HepG2 (cell line): Measurements from ENCODE around the gene HSD3B7. TPM values are rescaled to one million over a fixed set of nuclear protein-coding genes. Genes with fewer than 3 reads are reported as not detected.
A peak's percentile ranks its signal among the peaks of the same experiment; 100 is the strongest.

Experiments used
- AKAP8 ChIP-seq: sonication (generic); formaldehyde crosslinking; IDR thresholded peaks from 2 replicates; pipeline ENCODE4 v1.5.1; 2020; ENCODE audit warnings: mild to moderate bottlenecking, missing genetic modification reagents
- ATF7-NPFF ChIP-seq: sonication (generic); formaldehyde crosslinking; IDR thresholded peaks from 2 replicates; pipeline ENCODE4 v1.8.1; 2023; ENCODE audit warnings: mild to moderate bottlenecking, low read depth, missing genetic modification reagents, moderate library complexity
- ATM ChIP-seq: fragments of 450-650 bp; IDR thresholded peaks from 2 replicates; pipeline ENCODE4 v1.7.1; 2017; ENCODE audit warnings: mild to moderate bottlenecking, borderline replicate concordance
- HNF4G ChIP-seq, 2 experiments: sonication (generic) in 1 of 2; formaldehyde crosslinking in 1 of 2; IDR thresholded peaks; 2 replicates each; pipeline versions ENCODE4 v1.4.0 to v1.6.1; 2011 to 2020; ENCODE audit warnings: borderline replicate concordance in 2 of 2, low read depth in 2 of 2, mild to moderate bottlenecking in 2 of 2, low read length in 1 of 2, missing genetic modification reagents in 1 of 2, moderate library complexity in 1 of 2
- HNRNPLL ChIP-seq: fragments of 200-400 bp; formaldehyde crosslinking; IDR thresholded peaks from 2 replicates; pipeline ENCODE4 v1.6.1; 2017; ENCODE audit warnings: mild to moderate bottlenecking, low read depth, low read length; ENCODE audit not compliant: poor library complexity, severe bottlenecking
- IRF2 ChIP-seq: IDR thresholded peaks from 2 replicates; pipeline ENCODE4 v1.6.1; 2018; ENCODE audit warnings: missing genetic modification reagents, missing compliant biosample characterization
- IRF9 ChIP-seq: sonication (generic); formaldehyde crosslinking; IDR thresholded peaks from 2 replicates; pipeline ENCODE4 v1.8.0; 2022; ENCODE audit warnings: missing genetic modification reagents, mild to moderate bottlenecking, borderline replicate concordance
- MZF1 ChIP-seq: sonication (generic); formaldehyde crosslinking; IDR thresholded peaks from 2 replicates; pipeline ENCODE4 v1.8.1; 2023; ENCODE audit warnings: mild to moderate bottlenecking, missing genetic modification reagents, borderline replicate concordance
- NR2F1 ChIP-seq, 2 experiments: fragments of 450-650 bp in 1 of 2; formaldehyde crosslinking in 1 of 2; IDR thresholded peaks; 2 replicates each; pipeline versions ENCODE4 v1.5.0 to v1.6.1; 2016 to 2020; ENCODE audit warnings: mild to moderate bottlenecking in 1 of 2, missing compliant biosample characterization in 1 of 2, missing genetic modification reagents in 1 of 2, moderate library complexity in 1 of 2
- TBP ChIP-seq: sonication (generic); formaldehyde crosslinking; IDR thresholded peaks from 2 replicates; pipeline ENCODE4 v1.5.0; 2020; ENCODE audit warnings: missing genetic modification reagents
- ZFP62 ChIP-seq: sonication (generic); formaldehyde crosslinking; IDR thresholded peaks from 2 replicates; pipeline ENCODE4 v1.4.0; 2020; ENCODE audit warnings: missing genetic modification reagents
- ZHX2 ChIP-seq, 2 experiments: sonication (generic) in 1 of 2; formaldehyde crosslinking in 1 of 2; IDR thresholded peaks; 2 replicates each; pipeline versions ENCODE4 v1.6.1 to v1.9.0; 2014 to 2022; ENCODE audit warnings: antibody characterized with exemption in 1 of 2, borderline replicate concordance in 1 of 2, inconsistent platforms in 1 of 2, low read depth in 1 of 2, missing genetic modification reagents in 1 of 2
- ZMYM4 ChIP-seq: sonication (generic); formaldehyde crosslinking; IDR thresholded peaks from 2 replicates; pipeline ENCODE4 v1.8.1; 2023; ENCODE audit warnings: mild to moderate bottlenecking, missing genetic modification reagents
- ZNF10 ChIP-seq: sonication (generic); formaldehyde crosslinking; IDR thresholded peaks from 2 replicates; pipeline ENCODE4 v1.4.0; 2020; ENCODE audit warnings: mild to moderate bottlenecking, low read depth, missing genetic modification reagents, borderline replicate concordance
- ZNF362 ChIP-seq: sonication (generic); formaldehyde crosslinking; IDR thresholded peaks from 2 replicates; pipeline ENCODE4 v1.4.0; 2020; ENCODE audit warnings: missing genetic modification reagents, mild to moderate bottlenecking, borderline replicate concordance
- polyA plus RNA-seq, 8 experiments: library from polyadenylated mRNA; depleted of rRNA in 3 of 8; stranded (reverse) in 7 of 8; unstranded in 1 of 8; fragments of >200 nt; fragmentation: Illumina TruSeq in 4 of 8; extraction: Trizol in 4 of 8; gene quantifications; 2 replicates each; pipeline versions ENCODE4 v1.2.1 to v1.2.3, GENCODE V29; 2011 to 2016; ENCODE audit warnings: low read depth in 4 of 8, missing spikeins in 1 of 8, mixed read lengths in 1 of 8; ENCODE audit not compliant: insufficient read depth in 1 of 8
- total RNA-seq, 5 experiments: library from RNA; depleted of rRNA; stranded (reverse); fragments of >200 nt; fragmentation: Illumina TruSeq; extraction: Trizol; gene quantifications; 2 replicates each; pipeline ENCODE4 v1.2.3, GENCODE V29; 2016; ENCODE audit warnings: low read depth in 1 of 5
- TF ChIP-seq, protein P1 (sequence below): sonication (generic); formaldehyde crosslinking; IDR thresholded peaks from 2 replicates; pipeline ENCODE4 v1.4.0; 2020; ENCODE audit warnings: mild to moderate bottlenecking, low read depth, missing genetic modification reagents

The HSD3B7 gene
- total and polyA plus RNA-seq, 2 of the 13 experiments (the other 11 are each of a cell fraction or from before 2014, with no cell fraction given), result 32.9 to 69.7 TPM

DNA sequence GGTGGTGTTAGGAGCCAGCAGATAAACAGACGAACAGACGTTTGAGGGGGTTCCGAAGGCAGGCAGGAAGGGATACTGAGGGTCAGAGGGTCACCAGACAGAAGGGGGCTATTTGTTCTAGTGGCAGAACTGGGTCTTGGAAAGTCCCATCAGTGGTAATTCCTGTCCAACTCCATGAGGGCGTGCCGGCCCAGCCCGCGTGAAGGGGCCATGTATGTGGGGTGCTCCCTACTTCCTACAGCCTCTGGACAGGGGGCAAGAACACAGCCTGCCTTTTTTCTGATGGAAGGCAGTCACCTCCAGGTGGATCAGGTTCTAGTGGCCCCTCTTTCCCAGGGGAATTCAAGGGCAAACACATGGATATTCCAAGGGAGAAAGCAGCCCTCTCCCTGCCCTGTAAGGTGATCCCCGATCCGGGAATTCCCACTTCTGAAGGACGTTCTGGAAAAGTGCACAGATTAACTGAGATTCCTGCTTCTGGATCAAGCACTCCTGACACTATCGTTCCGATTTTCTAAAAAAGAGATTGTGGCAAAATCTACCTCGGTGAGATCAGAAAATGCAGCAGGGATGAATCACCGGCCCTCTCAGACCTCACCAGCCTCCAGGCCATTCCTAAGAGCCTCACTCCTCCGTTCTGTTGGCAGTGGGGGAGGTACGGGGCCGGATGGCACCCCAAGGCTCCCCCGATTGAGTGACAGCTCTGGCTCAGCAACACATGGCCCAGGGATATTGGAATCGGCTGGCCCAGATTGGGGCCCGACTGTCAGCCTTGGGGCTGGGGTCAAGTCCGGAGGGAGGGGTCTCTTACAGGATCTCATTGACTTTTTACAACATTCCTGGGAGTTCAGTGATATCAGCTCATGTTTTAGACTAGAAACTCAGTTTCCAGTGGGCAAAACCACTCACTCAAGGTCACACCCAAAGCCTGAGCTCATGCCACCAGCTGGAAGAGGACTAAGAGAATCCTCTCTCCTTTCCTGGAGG is 13.0 kb downstream of the HSD3B7 start (continued):
- TF ChIP-seq, protein P1, sequence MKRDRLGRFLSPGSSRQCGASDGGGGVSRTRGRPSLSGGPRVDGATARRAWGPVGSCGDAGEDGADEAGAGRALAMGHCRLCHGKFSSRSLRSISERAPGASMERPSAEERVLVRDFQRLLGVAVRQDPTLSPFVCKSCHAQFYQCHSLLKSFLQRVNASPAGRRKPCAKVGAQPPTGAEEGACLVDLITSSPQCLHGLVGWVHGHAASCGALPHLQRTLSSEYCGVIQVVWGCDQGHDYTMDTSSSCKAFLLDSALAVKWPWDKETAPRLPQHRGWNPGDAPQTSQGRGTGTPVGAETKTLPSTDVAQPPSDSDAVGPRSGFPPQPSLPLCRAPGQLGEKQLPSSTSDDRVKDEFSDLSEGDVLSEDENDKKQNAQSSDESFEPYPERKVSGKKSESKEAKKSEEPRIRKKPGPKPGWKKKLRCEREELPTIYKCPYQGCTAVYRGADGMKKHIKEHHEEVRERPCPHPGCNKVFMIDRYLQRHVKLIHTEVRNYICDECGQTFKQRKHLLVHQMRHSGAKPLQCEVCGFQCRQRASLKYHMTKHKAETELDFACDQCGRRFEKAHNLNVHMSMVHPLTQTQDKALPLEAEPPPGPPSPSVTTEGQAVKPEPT (CRISPR knock-in tag), result no peak
- TF ChIP-seq ZMYM4 (CRISPR knock-in tag), result peak; percentile 41; the same call in 1 of the 2 replicates
- no peak for TF ChIP-seq TBP (CRISPR knock-in tag)
- 0 out of 2 replicates have a peak, but pooled peaks have one; percentile 54 for TF ChIP-seq MZF1
- no peak for TF ChIP-seq HNF4G (IDR thresholded peaks at IDR 0.05; ENCODE audit: borderline replicate concordance, low read depth, low read length)
- no peak for TF ChIP-seq HNF4G (CRISPR knock-in tag; IDR thresholded peaks at IDR 0.05; ENCODE audit: borderline replicate concordance, low read depth)
- no peak for TF ChIP-seq IRF9
- TF ChIP-seq ZFP62 (CRISPR knock-in tag), result no peak
- peak; percentile 12 for TF ChIP-seq HNRNPLL
- TF ChIP-seq ZHX2 (IDR thresholded peaks at IDR 0.05; ENCODE audit: low read depth), result 0 out of 2 replicates have a peak, but pooled peaks have one; percentile 22
- no peak for TF ChIP-seq ZHX2 (CRISPR knock-in tag; IDR thresholded peaks at IDR 0.05; ENCODE audit: borderline replicate concordance)
- no peak for TF ChIP-seq ATM
- TF ChIP-seq NR2F1 (CRISPR knock-in tag; IDR thresholded peaks at IDR 0.05), result peak in 1 of 2 experiments; percentile 21; a peak in 1 of 4 replicates
- 0 out of 2 replicates have a peak, but pooled peaks have one; percentile 5 for TF ChIP-seq IRF2 (CRISPR knock-in tag)
- no peak for TF ChIP-seq AKAP8
- TF ChIP-seq ZNF10 (CRISPR knock-in tag), result no peak
- no peak for TF ChIP-seq ATF7-NPFF
- no peak for TF ChIP-seq ZNF362 (CRISPR knock-in tag)
